ENCODE measurements around the gene LDB2.
"Not testable (repeated sequence)": the region's sequence is repeated elsewhere in the genome, so short reads cannot be mapped to it uniquely, and the experiment has no call there.

LDB2 gene

DNA sequence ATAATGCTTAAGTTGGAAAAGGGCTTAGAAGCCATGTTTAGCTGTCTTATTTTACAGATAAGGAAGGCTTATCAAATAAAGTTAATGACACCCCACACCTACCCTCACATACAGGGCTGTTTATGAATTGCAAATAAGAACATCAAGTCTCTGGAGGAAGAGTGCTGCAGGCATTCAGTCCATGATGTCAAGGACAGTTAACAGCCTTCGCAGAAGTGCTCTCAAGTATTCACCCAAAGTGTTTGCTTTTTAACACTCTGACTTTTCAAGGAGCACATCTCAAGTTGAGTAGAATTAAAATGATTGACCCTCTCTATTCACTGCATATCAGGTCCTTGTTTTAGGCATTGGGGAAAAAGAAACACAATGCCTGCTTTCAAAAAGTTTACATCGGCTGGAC is 328.7 kb downstream of the LDB2 start:
- TF ChIP-seq ZFX (IDR thresholded peaks at IDR 0.05; ENCODE audit: borderline replicate concordance): no peak
- TF ChIP-seq, protein P1, sequence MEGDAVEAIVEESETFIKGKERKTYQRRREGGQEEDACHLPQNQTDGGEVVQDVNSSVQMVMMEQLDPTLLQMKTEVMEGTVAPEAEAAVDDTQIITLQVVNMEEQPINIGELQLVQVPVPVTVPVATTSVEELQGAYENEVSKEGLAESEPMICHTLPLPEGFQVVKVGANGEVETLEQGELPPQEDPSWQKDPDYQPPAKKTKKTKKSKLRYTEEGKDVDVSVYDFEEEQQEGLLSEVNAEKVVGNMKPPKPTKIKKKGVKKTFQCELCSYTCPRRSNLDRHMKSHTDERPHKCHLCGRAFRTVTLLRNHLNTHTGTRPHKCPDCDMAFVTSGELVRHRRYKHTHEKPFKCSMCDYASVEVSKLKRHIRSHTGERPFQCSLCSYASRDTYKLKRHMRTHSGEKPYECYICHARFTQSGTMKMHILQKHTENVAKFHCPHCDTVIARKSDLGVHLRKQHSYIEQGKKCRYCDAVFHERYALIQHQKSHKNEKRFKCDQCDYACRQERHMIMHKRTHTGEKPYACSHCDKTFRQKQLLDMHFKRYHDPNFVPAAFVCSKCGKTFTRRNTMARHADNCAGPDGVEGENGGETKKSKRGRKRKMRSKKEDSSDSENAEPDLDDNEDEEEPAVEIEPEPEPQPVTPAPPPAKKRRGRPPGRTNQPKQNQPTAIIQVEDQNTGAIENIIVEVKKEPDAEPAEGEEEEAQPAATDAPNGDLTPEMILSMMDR (IDR thresholded peaks at IDR 0.05): no peak
- H3K27ac ChIP-seq: no peak overlapping the region

GRCh38 chr4:16557316-16557715 is 341.1 kb downstream of the LDB2 start:
- not testable (repeated sequence) for H3K27ac ChIP-seq

DNA sequence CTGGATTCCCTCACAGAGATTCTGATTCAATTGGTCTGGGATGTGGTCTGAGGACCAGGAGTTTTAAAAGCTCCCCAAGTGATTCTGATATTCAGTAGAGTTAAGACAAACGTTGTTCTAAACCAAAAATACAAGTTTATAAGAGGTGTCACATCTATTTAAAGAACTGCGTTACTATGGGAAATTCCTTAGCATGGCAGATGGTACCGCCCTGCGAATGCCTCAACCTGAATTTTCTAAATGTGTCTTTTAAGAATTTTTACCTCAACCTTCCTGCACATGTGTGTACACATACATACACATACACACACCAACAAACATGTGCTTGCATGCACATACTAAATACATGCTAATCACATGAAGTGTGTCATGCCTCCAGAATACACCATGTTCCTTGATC is 343.3 kb downstream of the LDB2 start:
- no peak overlapping the region for H3K27ac ChIP-seq
- TF ChIP-seq ZFX (IDR thresholded peaks at IDR 0.05; ENCODE audit: borderline replicate concordance): no peak
- TF ChIP-seq, protein P1 (IDR thresholded peaks at IDR 0.05): no peak

DNA sequence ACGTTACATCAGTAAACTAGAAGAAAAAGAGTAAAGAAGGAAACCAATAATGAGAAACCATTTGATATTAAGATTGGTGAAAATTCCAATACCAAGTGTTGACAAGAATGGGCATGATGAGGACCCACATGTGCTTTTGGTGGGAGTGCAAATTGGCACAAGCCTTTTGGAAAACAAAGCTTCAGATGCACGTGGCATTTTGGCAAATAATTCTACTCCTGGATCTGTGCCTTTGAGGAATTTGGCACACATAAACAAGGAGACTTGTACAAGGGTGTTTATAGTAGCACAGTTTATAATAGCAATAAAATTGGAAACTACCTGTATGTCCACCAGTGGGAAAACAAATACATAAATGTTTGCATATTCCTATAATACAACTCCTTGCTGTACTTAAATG is 347.9 kb downstream of the LDB2 start:
- TF ChIP-seq ZFX (IDR thresholded peaks at IDR 0.05; ENCODE audit: borderline replicate concordance): no peak
- TF ChIP-seq, protein P1 (IDR thresholded peaks at IDR 0.05): no peak
- H3K27ac ChIP-seq: no peak overlapping the region

- no peak for TF ChIP-seq ZFX (IDR thresholded peaks at IDR 0.05; ENCODE audit: borderline replicate concordance)
- TF ChIP-seq, protein P1 (IDR thresholded peaks at IDR 0.05): no peak
- no peak overlapping the region for H3K27ac ChIP-seq
Observed at GRCh38 chr4:16545656-16546055, 352.8 kb downstream of the LDB2 start.

DNA sequence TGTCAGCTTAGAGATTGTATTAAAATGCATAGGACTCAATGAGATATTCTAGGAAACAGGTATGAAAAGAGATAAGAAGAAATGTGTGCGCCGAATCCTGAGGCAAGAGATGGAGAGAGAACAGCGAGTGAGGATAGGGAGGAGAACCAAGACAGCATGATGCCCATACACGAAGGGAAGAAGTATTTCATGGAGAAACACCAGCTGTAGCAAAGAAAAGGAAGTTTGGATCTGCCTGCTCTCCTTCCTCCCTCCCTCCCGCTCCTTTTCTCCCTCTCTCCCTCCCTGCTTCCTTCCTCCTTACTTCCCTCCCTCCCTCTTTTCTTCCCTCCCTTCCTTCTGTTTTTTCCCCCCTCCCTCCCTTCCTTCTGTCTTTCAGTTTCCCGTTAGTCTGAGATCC is 353.6 kb downstream of the LDB2 start:
- H3K27ac ChIP-seq: no peak overlapping the region
- TF ChIP-seq, protein P1 (IDR thresholded peaks at IDR 0.05): no peak

- no peak overlapping the region for H3K27ac ChIP-seq
- TF ChIP-seq, protein P1 (IDR thresholded peaks at IDR 0.05): no peak
- no peak for TF ChIP-seq ZFX (IDR thresholded peaks at IDR 0.05; ENCODE audit: borderline replicate concordance)
Observed at GRCh38 chr4:16544251-16544721, 354.2 kb downstream of the LDB2 start.

DNA sequence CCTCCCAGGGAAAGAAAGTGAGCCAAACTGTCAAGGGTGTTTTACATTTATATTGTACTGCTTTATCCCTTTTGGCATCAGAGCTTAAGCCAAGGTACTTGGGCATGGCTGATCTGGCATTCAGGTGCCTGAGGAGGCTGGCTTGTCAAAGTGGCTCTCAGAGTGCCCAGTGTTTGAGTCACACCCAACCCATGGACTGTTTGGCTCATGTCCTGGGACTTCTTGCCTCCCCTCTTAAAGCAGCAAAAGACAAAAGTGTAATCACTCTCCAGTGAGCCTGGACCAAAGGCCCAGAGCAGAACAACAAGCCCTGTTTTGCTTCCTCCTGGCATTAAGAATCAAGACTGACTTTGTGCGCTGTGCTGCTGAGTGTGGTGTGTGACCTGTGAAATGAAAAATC is 360.5 kb downstream of the LDB2 start:
- H3K27ac ChIP-seq: no peak overlapping the region
- TF ChIP-seq ZFX (IDR thresholded peaks at IDR 0.05; ENCODE audit: borderline replicate concordance): no peak
- TF ChIP-seq, protein P1 (IDR thresholded peaks at IDR 0.05): no peak
